ENCODE data around the gene NSDHL. TPM values are rescaled to one million over a fixed set of nuclear protein-coding genes. Genes with fewer than 3 reads are reported as not detected.
"Not testable (repeated sequence)": the region's sequence is repeated elsewhere in the genome, so short reads cannot be mapped to it uniquely, and the experiment has no call there.

The NSDHL gene
- total and polyA plus RNA-seq, 10 donors = 6.1 to 11.2 (median 9.0) TPM

DNA sequence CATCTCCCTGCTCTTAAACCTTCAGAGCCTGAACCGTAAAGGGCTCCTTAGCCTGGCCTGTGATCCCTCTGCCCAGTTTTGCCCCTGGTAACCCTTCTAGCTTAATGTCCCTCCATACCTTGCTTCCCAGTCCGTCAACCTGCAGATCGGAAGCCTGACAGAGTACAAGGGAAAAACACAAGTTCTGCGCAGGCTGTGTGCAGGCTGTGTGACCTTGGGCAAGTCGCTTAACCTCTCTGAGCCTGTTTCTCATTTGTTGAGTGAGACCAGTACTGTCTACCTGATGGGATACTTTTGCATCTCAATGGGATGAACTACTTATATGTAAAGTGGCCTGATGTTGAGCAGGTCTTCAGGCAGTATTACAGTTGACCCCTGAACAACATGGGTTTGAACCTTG, 1.7 kb downstream of the NSDHL start:
- no peaks in the 10 kb centered on the region for H3K27me3 ChIP-seq (replicated peaks in 1 of 7)
- intact Hi-C loops (cut with DNase I; ENCODE audit: low total_unique reads) = no loop called here
- no peak overlapping the region for H3K4me3 ChIP-seq
- no peak overlapping the region for H3K27ac ChIP-seq
- H3K9me3 ChIP-seq = peaks cover 0 to 7% (median 0%) of the 10 kb centered on the region in 8 donors
- H3K36me3 ChIP-seq = peaks cover 0 to 18% (median 0%) of the 10 kb centered on the region in 6 donors
- TF ChIP-seq POLR2A (IDR thresholded peaks at IDR 0.05) = no peak
- TF ChIP-seq POLR2AphosphoS5 (IDR thresholded peaks at IDR 0.05) = no peak
- TF ChIP-seq, protein P1, sequence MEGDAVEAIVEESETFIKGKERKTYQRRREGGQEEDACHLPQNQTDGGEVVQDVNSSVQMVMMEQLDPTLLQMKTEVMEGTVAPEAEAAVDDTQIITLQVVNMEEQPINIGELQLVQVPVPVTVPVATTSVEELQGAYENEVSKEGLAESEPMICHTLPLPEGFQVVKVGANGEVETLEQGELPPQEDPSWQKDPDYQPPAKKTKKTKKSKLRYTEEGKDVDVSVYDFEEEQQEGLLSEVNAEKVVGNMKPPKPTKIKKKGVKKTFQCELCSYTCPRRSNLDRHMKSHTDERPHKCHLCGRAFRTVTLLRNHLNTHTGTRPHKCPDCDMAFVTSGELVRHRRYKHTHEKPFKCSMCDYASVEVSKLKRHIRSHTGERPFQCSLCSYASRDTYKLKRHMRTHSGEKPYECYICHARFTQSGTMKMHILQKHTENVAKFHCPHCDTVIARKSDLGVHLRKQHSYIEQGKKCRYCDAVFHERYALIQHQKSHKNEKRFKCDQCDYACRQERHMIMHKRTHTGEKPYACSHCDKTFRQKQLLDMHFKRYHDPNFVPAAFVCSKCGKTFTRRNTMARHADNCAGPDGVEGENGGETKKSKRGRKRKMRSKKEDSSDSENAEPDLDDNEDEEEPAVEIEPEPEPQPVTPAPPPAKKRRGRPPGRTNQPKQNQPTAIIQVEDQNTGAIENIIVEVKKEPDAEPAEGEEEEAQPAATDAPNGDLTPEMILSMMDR (IDR thresholded peaks at IDR 0.05 in 8 of 11, conservative IDR thresholded peaks at IDR 0.05 in 3 of 11) = no peak
- no peak for DNase-seq
- WGBS, 5 donors = 89 to 100% (median 95%) methylated on average over 4 to 5 of the region's 5 CpGs
- H3K4me1 ChIP-seq = peaks cover 0 to 31% (median 17%) of the 10 kb centered on the region in 6 donors

DNA sequence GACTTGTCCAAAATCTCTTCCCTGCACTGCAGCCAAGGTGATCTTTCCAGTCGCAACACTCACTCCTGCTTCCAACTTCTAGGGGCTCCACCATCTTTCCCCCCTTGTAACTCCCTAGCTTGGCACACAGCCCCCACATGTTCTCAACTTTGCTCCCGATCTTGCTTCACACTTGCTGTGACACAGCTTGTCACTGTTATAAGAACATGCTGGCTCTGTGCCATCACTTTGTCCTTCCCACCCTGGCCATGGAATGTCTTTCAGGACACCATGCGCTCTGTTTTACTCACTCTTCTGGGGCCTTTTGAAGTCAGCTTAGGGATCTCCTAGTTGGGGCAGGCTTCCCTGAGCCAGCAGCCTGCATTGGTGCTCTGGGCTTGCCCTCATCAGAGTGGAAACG, 2.5 kb downstream of the NSDHL start:
- Histone ChIP-seq H3K9me3 (peaks cover 0 to 7% (median 0%) of the 10 kb centered on the region in 8 donors), H3K4me3 (no peak overlapping the region), H3K27me3 (replicated peaks in 1 of 7) (no peaks in the 10 kb centered on the region), H3K27ac (no peak overlapping the region), H3K36me3 (peaks cover 0 to 9% (median 0%) of the 10 kb centered on the region in 6 donors), H3K4me1 (peaks cover 0 to 31% (median 17%) of the 10 kb centered on the region in 6 donors)
- 82 to 89% (median 85%) methylated on average over 3 to 4 of the region's 4 CpGs for WGBS, 5 donors
- DNase-seq = no peak
- intact Hi-C loops (cut with DNase I; ENCODE audit: low total_unique reads) = no loop called here
- no peak for TF ChIP-seq POLR2AphosphoS5 (IDR thresholded peaks at IDR 0.05)
- TF ChIP-seq, protein P1 (IDR thresholded peaks at IDR 0.05 in 8 of 11, conservative IDR thresholded peaks at IDR 0.05 in 3 of 11) = no peak
- TF ChIP-seq POLR2A (IDR thresholded peaks at IDR 0.05) = no peak

DNA sequence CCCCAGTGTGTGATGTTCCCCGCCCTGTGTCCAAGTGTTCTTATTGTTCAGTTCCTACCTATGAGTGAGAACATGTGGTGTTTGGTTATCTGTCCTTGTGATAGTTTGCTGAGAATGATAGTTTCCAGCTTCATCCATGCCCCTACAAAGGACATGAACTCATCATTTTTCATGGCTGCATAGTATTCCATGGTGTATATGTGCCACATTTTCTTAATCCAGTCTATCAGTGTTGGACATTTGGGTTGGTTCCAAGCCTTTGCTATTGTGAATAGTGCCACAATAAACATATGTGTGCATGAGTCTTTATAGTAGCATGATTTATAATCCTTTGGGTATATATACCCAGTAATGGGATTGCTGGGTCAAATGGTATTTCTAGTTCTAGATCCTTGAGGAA, 4.6 kb downstream of the NSDHL start:
- DNase-seq; H3K9me3 ChIP-seq; H3K4me3 ChIP-seq; H3K27ac ChIP-seq; intact Hi-C loops (cut with DNase I; ENCODE audit: low total_unique reads); H3K36me3 ChIP-seq; H3K27me3 ChIP-seq (replicated peaks in 1 of 7): not testable (repeated sequence)
- peaks cover 0 to 21% (median 12%) of the 10 kb centered on the region in 6 donors for H3K4me1 ChIP-seq
- WGBS, 5 donors = 88 to 100% (median 93%) methylated on average over 1 of the region's 1 CpG

DNA sequence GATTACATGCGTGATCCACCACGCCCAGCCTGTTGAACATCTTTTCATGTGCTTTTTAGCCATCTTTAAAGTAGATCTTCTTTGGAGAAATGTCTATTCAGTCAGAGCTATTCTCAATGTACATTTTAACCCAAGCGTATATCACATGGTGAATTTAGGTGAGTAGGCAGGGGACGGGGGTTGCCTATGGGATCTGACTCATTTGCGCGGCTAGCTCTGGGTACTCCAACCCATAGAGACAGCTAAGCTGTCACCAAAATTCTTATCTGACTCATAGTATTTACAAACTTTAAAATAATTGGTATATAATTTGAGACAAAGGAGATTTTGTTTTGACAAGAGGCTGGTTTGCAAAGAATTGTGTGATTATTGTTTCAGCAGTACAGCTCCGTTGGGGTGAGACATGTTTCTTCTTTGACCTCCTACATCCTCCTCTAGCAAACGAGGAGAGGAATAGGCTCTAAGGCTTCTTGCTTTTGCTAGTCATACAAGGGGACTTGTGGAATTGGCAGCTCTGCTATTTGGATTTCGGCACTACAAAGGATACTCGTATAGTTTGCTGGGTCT, 12.0 kb downstream of the NSDHL start:
- no peak overlapping the region for H3K27ac ChIP-seq
- no peaks in the 10 kb centered on the region for H3K4me1 ChIP-seq
- peaks cover 0 to 27% (median 0%) of the 10 kb centered on the region in 6 donors for H3K36me3 ChIP-seq
- WGBS, 5 donors = 84 to 95% (median 92%) methylated on average over 10 of the region's 10 CpGs
- H3K27me3 ChIP-seq (replicated peaks in 1 of 7) = no peaks in the 10 kb centered on the region
- no peaks in the 10 kb centered on the region for H3K9me3 ChIP-seq
- TF ChIP-seq POLR2A (IDR thresholded peaks at IDR 0.05) = no peak
- TF ChIP-seq, protein P1 (IDR thresholded peaks at IDR 0.05 in 8 of 11, conservative IDR thresholded peaks at IDR 0.05 in 3 of 11) = no peak
- no peak for TF ChIP-seq POLR2AphosphoS5 (IDR thresholded peaks at IDR 0.05)
- no peak for DNase-seq
- H3K4me3 ChIP-seq = no peak overlapping the region
- intact Hi-C loops (cut with DNase I; ENCODE audit: low total_unique reads) = no loop called here

All from spleen (tissue), 11 donors.